Measurements from ENCODE around the gene DCAF8L1. TPM values are rescaled to one million over a fixed set of nuclear protein-coding genes. Genes with fewer than 3 reads are reported as not detected.

The DCAF8L1 gene
- total RNA-seq (ENCODE audit: low replicate concordance), result not detected in 2 replicates
- long read RNA-seq, result 0 reads

GRCh38 chrX:27981349-27981748, at the start of gene DCAF8L1:
Gene DCAF8L1, minus strand, starts transcription at chrX:27981449. Its CDS starts 115 bp downstream, at chrX:27981334.
- Mint-ChIP-seq H3K4me3 (no peak within 1 kb of the TSS), H3K27me3 (no peaks in the 10 kb centered on the region), H3K36me3 (no peaks in the 10 kb centered on the region), H3K4me1 (ENCODE audit: unreplicated experiment) (no peaks in the 10 kb centered on the region), H3K27ac (no peak within 1 kb of the TSS), H3K9me3 (no peaks in the 10 kb centered on the region)
- no peak for TF ChIP-seq CTCF (conservative IDR thresholded peaks at IDR 0.05)
- DNase-seq (ENCODE audit: extremely low spot score, unreplicated experiment), result no peak

- DNase-seq (ENCODE audit: extremely low spot score, unreplicated experiment), result no peak
- H3K36me3 Mint-ChIP-seq, result no peaks in the 10 kb centered on the region
- no peaks in the 10 kb centered on the region for H3K9me3 Mint-ChIP-seq
- no peak overlapping the region for H3K4me3 Mint-ChIP-seq
- TF ChIP-seq CTCF (conservative IDR thresholded peaks at IDR 0.05), result no peak
- no peak overlapping the region for H3K27ac Mint-ChIP-seq
- no peaks in the 10 kb centered on the region for H3K27me3 Mint-ChIP-seq
- no peaks in the 10 kb centered on the region for H3K4me1 Mint-ChIP-seq (ENCODE audit: unreplicated experiment)
Observed at GRCh38 chrX:28022371-28022770, 41.1 kb upstream of the DCAF8L1 start.

GRCh38 chrX:28016823-28017222, 35.6 kb upstream of the DCAF8L1 start:
- Mint-ChIP-seq H3K36me3 (no peaks in the 10 kb centered on the region), H3K27ac (no peak overlapping the region), H3K9me3 (no peaks in the 10 kb centered on the region), H3K4me3 (no peak overlapping the region), H3K27me3 (no peaks in the 10 kb centered on the region), H3K4me1 (ENCODE audit: unreplicated experiment) (no peaks in the 10 kb centered on the region)
- no peak for DNase-seq (ENCODE audit: extremely low spot score, unreplicated experiment)
- no peak for TF ChIP-seq CTCF (conservative IDR thresholded peaks at IDR 0.05)

- no peak for TF ChIP-seq CTCF (conservative IDR thresholded peaks at IDR 0.05)
- no peaks in the 10 kb centered on the region for H3K36me3 Mint-ChIP-seq
- H3K27ac Mint-ChIP-seq, result no peak overlapping the region
- no peak overlapping the region for H3K4me3 Mint-ChIP-seq
- DNase-seq (ENCODE audit: extremely low spot score, unreplicated experiment), result no peak
- no peaks in the 10 kb centered on the region for H3K27me3 Mint-ChIP-seq
- H3K4me1 Mint-ChIP-seq (ENCODE audit: unreplicated experiment), result no peaks in the 10 kb centered on the region
- H3K9me3 Mint-ChIP-seq, result no peaks in the 10 kb centered on the region
Observed at GRCh38 chrX:28015993-28016392, 34.7 kb upstream of the DCAF8L1 start.

GRCh38 chrX:28010875-28011274, 29.6 kb upstream of the DCAF8L1 start:
- no peak for DNase-seq (ENCODE audit: extremely low spot score, unreplicated experiment)
- H3K4me1 Mint-ChIP-seq (ENCODE audit: unreplicated experiment), result no peaks in the 10 kb centered on the region
- no peaks in the 10 kb centered on the region for H3K9me3 Mint-ChIP-seq
- H3K27me3 Mint-ChIP-seq, result no peaks in the 10 kb centered on the region
- no peak overlapping the region for H3K27ac Mint-ChIP-seq
- H3K4me3 Mint-ChIP-seq, result no peak overlapping the region
- no peak for TF ChIP-seq CTCF (conservative IDR thresholded peaks at IDR 0.05)
- H3K36me3 Mint-ChIP-seq, result no peaks in the 10 kb centered on the region

GRCh38 chrX:27998666-27999065, 17.4 kb upstream of the DCAF8L1 start:
- H3K36me3 Mint-ChIP-seq, result no peaks in the 10 kb centered on the region
- DNase-seq (ENCODE audit: extremely low spot score, unreplicated experiment), result no peak
- TF ChIP-seq CTCF (conservative IDR thresholded peaks at IDR 0.05), result no peak
- no peaks in the 10 kb centered on the region for H3K4me1 Mint-ChIP-seq (ENCODE audit: unreplicated experiment)
- H3K27ac Mint-ChIP-seq, result no peak overlapping the region
- no peaks in the 10 kb centered on the region for H3K9me3 Mint-ChIP-seq
- H3K4me3 Mint-ChIP-seq, result no peak overlapping the region
- no peaks in the 10 kb centered on the region for H3K27me3 Mint-ChIP-seq

Measured in type B pancreatic cell (in vitro differentiated cells).